K562 (cell line): ENCODE measurements around the gene MINK1. TPM values are rescaled to one million over a fixed set of nuclear protein-coding genes. Genes with fewer than 3 reads are reported as not detected.

Experiments
- ATAC-seq: fragments of 200-7000 bp; cut with Tn5 transposase; 3 replicates; pipeline ENCODE4 v1.9.1; 2020; ENCODE audit warnings: moderate library complexity
- BruUV-seq: library from RNA; stranded (reverse); fragments of 400-500 nt; replicated peaks from 2 replicates; lab custom pipeline; 2021; lab: Mats Ljungman, UMichigan
- CTCF ChIA-PET: fragments of 300-600 bp; formaldehyde crosslinking; extraction: SDS; loops from one replicate; lab custom pipeline; 2021; ENCODE audit warnings: low intra/inter-chr PET ratio; lab: Yijun Ruan, JAX
- POLR2A ChIA-PET: fragments of 300-600, 350-650 bp; sonication (Branson Sonifier 250); formaldehyde crosslinking; extraction: SDS; loops from one replicate; lab custom pipeline; 2021; ENCODE audit warnings: antibody characterized with exemption, inconsistent platforms; lab: Yijun Ruan, JAX
- DNase-seq, 4 experiments: peaks; one replicate each; pipeline versions ENCODE4 v3.0.0 to v3.0.0-alpha.2; 2011 to 2018; ENCODE audit warnings: low spot score in 3 of 4, mixed read lengths in 3 of 4; ENCODE audit errors: extremely low read depth in 1 of 4
- FAIRE-seq: peaks from 2 replicates; lab custom pipeline; 2011; peaks lifted over from hg19 to GRCh38; lab: Jason Lieb, UNC
- H2AFZ ChIP-seq: 2 replicates; pipeline ENCODE4 v1.6.0; 2011; ENCODE audit warnings: low read depth, low read length, control low read depth, inconsistent platforms
- H3K27ac ChIP-seq: fragments of 200-600 bp; 3 replicates; pipeline ENCODE4 v1.8.0; 2011; ENCODE audit warnings: low read depth, mild to moderate bottlenecking, control low read depth, inconsistent platforms, low read length, moderate library complexity, mixed read lengths; ENCODE audit errors: extremely low read depth
- H3K27me3 ChIP-seq, 2 experiments: fragments of 300-600 bp in 1 of 2; 2 replicates in 1 of 2; 3 replicates in 1 of 2; pipeline versions ENCODE4 v1.6.0 to v1.8.0; 2011; ENCODE audit warnings: inconsistent platforms in 2 of 2, low read length in 2 of 2, mild to moderate bottlenecking in 1 of 2, mixed read lengths in 1 of 2, moderate library complexity in 1 of 2; ENCODE audit not compliant: control insufficient read depth in 2 of 2, insufficient read depth in 2 of 2
- H3K36me3 ChIP-seq: fragments of 300-600 bp; 3 replicates; pipeline ENCODE4 v1.8.0; 2011; ENCODE audit warnings: mild to moderate bottlenecking, low read length, inconsistent platforms; ENCODE audit not compliant: control insufficient read depth, insufficient read depth
- H3K4me1 ChIP-seq, 2 experiments: fragments of 200-600 bp in 1 of 2; replicated peaks in 1 of 2; 2 replicates in 1 of 2; 3 replicates in 1 of 2; pipeline versions ENCODE4 v1.5.1 to v1.8.0; 2011; ENCODE audit warnings: inconsistent platforms in 2 of 2, low read length in 2 of 2, mild to moderate bottlenecking in 1 of 2, mixed read lengths in 1 of 2, moderate library complexity in 1 of 2; ENCODE audit not compliant: control insufficient read depth in 2 of 2, insufficient read depth in 2 of 2
- H3K4me2 ChIP-seq: 2 replicates; pipeline ENCODE4 v1.6.1; 2011; ENCODE audit warnings: low read length, control low read depth, inconsistent platforms, mixed read lengths; ENCODE audit not compliant: insufficient read depth
- H3K4me3 ChIP-seq: fragments of 200-600 bp; sonication (generic), shearing (Covaris generic); 2 replicates; pipeline ENCODE4 v1.5.1; 2016; ENCODE audit warnings: control low read depth, inconsistent platforms
- H3K79me2 ChIP-seq: fragments of 200-600 bp; 3 replicates; pipeline ENCODE4 v1.8.0; 2011; ENCODE audit warnings: low read length, inconsistent platforms; ENCODE audit not compliant: control insufficient read depth, insufficient read depth
- H3K9ac ChIP-seq, 2 experiments: 2 replicates each; pipeline versions ENCODE4 v1.6.0 to v1.6.1; 2011; ENCODE audit warnings: low read depth in 2 of 2, low read length in 2 of 2, control low read depth in 1 of 2, inconsistent platforms in 1 of 2, mild to moderate bottlenecking in 1 of 2, mixed read lengths in 1 of 2; ENCODE audit not compliant: insufficient read depth in 1 of 2
- H3K9me1 ChIP-seq: one replicate; pipeline ENCODE4 v1.6.0; 2011; ENCODE audit warnings: inconsistent platforms, mild to moderate bottlenecking, low read length, moderate library complexity; ENCODE audit not compliant: control insufficient read depth, insufficient read depth
- H3K9me3 ChIP-seq: replicated peaks from 2 replicates; pipeline ENCODE4 v1.5.1; 2011; ENCODE audit warnings: low read depth, low read length, inconsistent platforms; ENCODE audit not compliant: control insufficient read depth, insufficient read depth
- H4K20me1 ChIP-seq: replicated peaks from 2 replicates; pipeline ENCODE4 v1.6.1; 2011; ENCODE audit warnings: low read length, inconsistent platforms, mixed read lengths; ENCODE audit not compliant: control insufficient read depth, insufficient read depth
- CC2D1A ChIP-seq: fragments of 450-650 bp; IDR thresholded peaks from 2 replicates; pipeline ENCODE4 v1.6.1; 2017; ENCODE audit warnings: mild to moderate bottlenecking
- REST ChIP-seq, 2 experiments: fragments of 450-650 bp; formaldehyde crosslinking in 1 of 2; IDR thresholded peaks; 2 replicates each; pipeline versions ENCODE4 v1.4.0 to v1.6.1; 2014 to 2020; ENCODE audit warnings: mild to moderate bottlenecking in 2 of 2, borderline replicate concordance in 1 of 2, low read depth in 1 of 2
- ZMIZ1 ChIP-seq, 2 experiments: fragments of 150-350 bp in 1 of 2; IDR thresholded peaks; 2 replicates each; pipeline ENCODE4 v1.6.1; 2012 to 2016; ENCODE audit warnings: low read depth in 2 of 2, low read length in 2 of 2, mild to moderate bottlenecking in 1 of 2, moderate library complexity in 1 of 2
- ZNF444 ChIP-seq: fragments of 250-450 bp; sonication (Bioruptor Pico); IDR thresholded peaks from 2 replicates; pipeline ENCODE4 v1.4.0; 2020; ENCODE audit warnings: mild to moderate bottlenecking, moderate library complexity
- WGBS: fragments of 100-300 bp; shearing (Covaris generic); methylation state at CpG from one replicate; pipeline ENCODE4 v1.1.6; 2016; ENCODE audit warnings: low coverage, mixed read lengths; ENCODE audit not compliant: insufficient coverage; ENCODE audit errors: missing lambda C conversion rate; 5-methylcytosine and 5-hydroxymethylcytosine counted together
- in situ Hi-C: fragments of 300-500 bp; cut with MboI; formaldehyde crosslinking; loops from 4 replicates; pipeline ENCODE4 v1.15.0; 2018; ENCODE audit warnings: inconsistent platforms, mixed read lengths
- intact Hi-C: fragments of 100-400 bp; cut with micrococcal nuclease; formaldehyde crosslinking; loops from 2 replicates; pipeline ENCODE4 v1.14.2; 2022
- polyA plus RNA-seq, 8 experiments: library from polyadenylated mRNA; depleted of rRNA in 4 of 8; stranded (reverse) in 5 of 8; unstranded in 3 of 8; fragments of >200 nt; fragmentation: Nextera tagmentation in 2 of 8; fragmentation: Illumina TruSeq in 1 of 8; extraction: Ambion mirVana in 2 of 8; extraction: Trizol in 1 of 8; gene quantifications; 2 replicates each; pipeline versions ENCODE4 v1.2.1 to v1.2.3, GENCODE V29; 2011 to 2014; ENCODE audit warnings: inconsistent platforms in 1 of 8, missing spikeins in 1 of 8
- total RNA-seq, 7 experiments: library from RNA; depleted of rRNA in 6 of 7; stranded (reverse); fragments of >200 nt in 6 of 7; fragmentation: Illumina TruSeq in 2 of 7; extraction: Trizol in 2 of 7; gene quantifications; 2 replicates each; pipeline versions ENCODE4 v1.2.1 to v1.2.3, GENCODE V29; 2011 to 2021; ENCODE audit warnings: low replicate concordance in 1 of 7
- TF ChIP-seq, protein P1 (sequence below), 2 experiments: fragments of 450-650 bp; conservative IDR thresholded peaks; 2 replicates each; pipeline ENCODE4 v1.6.1; 2017; ENCODE audit warnings: mild to moderate bottlenecking in 2 of 2, moderate library complexity in 2 of 2

MINK1 gene
- total and polyA plus RNA-seq, 9 of the 15 experiments (the other 6 are each of a cell fraction or from before 2014, with no cell fraction given), result 0.11 to 54.2 (median 14.9) TPM

DNA sequence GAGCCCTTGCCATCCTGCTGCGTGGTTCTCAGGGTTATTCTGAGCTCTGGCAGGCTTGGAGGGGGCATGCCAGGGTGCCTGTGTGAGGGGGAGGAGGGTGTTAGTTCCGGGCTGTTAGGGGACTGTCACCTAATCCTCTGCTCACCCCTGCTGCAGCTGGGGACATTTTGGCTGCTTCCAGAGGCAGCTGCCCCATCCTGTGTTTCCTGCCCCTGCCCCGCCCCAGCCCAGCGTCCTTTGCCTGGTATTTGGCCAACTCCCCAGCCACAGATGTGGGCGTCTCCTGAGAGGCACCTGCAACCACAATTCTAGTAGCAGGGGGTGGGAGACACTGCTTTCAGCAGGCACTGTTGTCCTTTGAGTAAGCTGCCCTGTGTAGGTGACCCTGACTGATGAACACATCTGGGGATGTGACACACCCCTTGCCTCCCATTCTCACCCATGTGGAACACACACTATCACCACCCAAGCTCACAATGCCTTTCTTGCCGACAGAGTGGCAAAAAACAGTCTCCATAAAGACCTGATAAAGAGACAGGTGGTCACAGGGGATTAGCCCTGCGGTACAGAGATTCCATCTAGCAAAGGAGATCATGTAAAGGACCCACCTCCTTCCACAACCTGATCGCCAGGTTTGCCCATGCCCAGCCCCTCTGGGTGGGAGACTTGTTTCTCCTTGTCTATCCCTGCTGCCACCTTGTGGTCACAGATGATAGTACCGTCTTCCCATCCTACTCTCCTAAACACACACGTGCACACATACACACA, 70.1 kb downstream of the MINK1 start, which contains the start of gene CHRNE:
Gene CHRNE (minus strand): TSS at position 48 of the 768 bp plus-strand sequence. CDS start 35 bp downstream, at position 13.
- Histone ChIP-seq H3K27ac (peak within 1 kb of the TSS; percentile 30; the same call in 2 of the 3 replicates), H3K9me3 (no peaks in the 10 kb centered on the region), H3K4me3 (no peak within 1 kb of the TSS), H3K4me1 (peaks cover 14 to 26% of the 10 kb centered on the region in 2 experiments), H3K9me1 (peaks cover 2% of the 10 kb centered on the region), H2AFZ (peak within 1 kb of the TSS; percentile 70), H3K36me3 (no peaks in the 10 kb centered on the region), H3K27me3 (no peaks in the 10 kb centered on the region; a peak in 1 of 5 replicates), H3K4me2 (peak within 1 kb of the TSS; percentile 29; the same call in 1 of the 2 replicates), H4K20me1 (no peaks in the 10 kb centered on the region), H3K79me2 (no peaks in the 10 kb centered on the region), H3K9ac (peak within 1 kb of the TSS in 1 of 2 experiments; percentile 43; a peak in 2 of 4 replicates)
- intact Hi-C loops (loop anchor here (10.0 kb wide), 1 partner anchor 62 kb away; the partner anchor contains the start of gene SPAG7), in situ Hi-C loops (no loop called here)
- DNase-seq, result peak; percentile 43 to 79 (median 64)
- no TSS peak for BruUV-seq
- ChIA-PET POLR2A (interaction anchor here (0.9 kb wide), 2 partner anchors 96 to 141 kb away, joined by 3 read pairs; partner anchors contain the start of gene PLD2), CTCF (interaction anchor here (0.6 to 1.3 kb wide), 3 partner anchors 21 to 159 kb away, joined by 3 to 5 read pairs (median 3); no protein-coding TSS in a partner anchor)
- peak; percentile 82 for FAIRE-seq
- ATAC-seq, result peak; percentile 88
- 12% methylated on average over 9 of the region's 10 CpGs for WGBS
- TF ChIP-seq ZNF444 (CRISPR knock-in tag), result no peak
- TF ChIP-seq, protein P1, sequence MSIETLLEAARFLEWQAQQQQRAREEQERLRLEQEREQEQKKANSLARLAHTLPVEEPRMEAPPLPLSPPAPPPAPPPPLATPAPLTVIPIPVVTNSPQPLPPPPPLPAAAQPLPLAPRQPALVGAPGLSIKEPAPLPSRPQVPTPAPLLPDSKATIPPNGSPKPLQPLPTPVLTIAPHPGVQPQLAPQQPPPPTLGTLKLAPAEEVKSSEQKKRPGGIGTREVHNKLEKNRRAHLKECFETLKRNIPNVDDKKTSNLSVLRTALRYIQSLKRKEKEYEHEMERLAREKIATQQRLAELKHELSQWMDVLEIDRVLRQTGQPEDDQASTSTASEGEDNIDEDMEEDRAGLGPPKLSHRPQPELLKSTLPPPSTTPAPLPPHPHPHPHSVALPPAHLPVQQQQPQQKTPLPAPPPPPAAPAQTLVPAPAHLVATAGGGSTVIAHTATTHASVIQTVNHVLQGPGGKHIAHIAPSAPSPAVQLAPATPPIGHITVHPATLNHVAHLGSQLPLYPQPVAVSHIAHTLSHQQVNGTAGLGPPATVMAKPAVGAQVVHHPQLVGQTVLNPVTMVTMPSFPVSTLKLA (conservative IDR thresholded peaks at IDR 0.05), result peak; percentile 42 to 46; a peak in 3 of 4 replicates
- no peak for TF ChIP-seq ZMIZ1 (IDR thresholded peaks at IDR 0.05; ENCODE audit: low read depth in 2 of 2, low read length in 2 of 2)
- TF ChIP-seq CC2D1A, result peak; percentile 25; the same call in 1 of the 2 replicates
- peak; percentile 32; the same call in 1 of the 2 replicates for TF ChIP-seq REST (IDR thresholded peaks at IDR 0.05; ENCODE audit: borderline replicate concordance)
- no peak for TF ChIP-seq REST (CRISPR knock-in tag; IDR thresholded peaks at IDR 0.05; ENCODE audit: low read depth)
